Umbilical cord (tissue), 2 donors: ENCODE data around the gene AP2A2. TPM values are rescaled to one million over a fixed set of nuclear protein-coding genes. Genes with fewer than 3 reads are reported as not detected.

ENCODE experiments used
- DNase-seq: peaks from one replicate; pipeline ENCODE4 v3.0.0-alpha.2; 2015; ENCODE audit warnings: low spot score
- total RNA-seq: library from RNA; depleted of rRNA; stranded (reverse); fragments of >200 nt; gene quantifications from one replicate; pipeline ENCODE4 v1.2.3, GENCODE V29; 2014; ENCODE audit warnings: low replicate concordance; ENCODE audit not compliant: insufficient read depth

The AP2A2 gene
- total RNA-seq, 1 donor from 2014 or later: 24.1 TPM

DNA sequence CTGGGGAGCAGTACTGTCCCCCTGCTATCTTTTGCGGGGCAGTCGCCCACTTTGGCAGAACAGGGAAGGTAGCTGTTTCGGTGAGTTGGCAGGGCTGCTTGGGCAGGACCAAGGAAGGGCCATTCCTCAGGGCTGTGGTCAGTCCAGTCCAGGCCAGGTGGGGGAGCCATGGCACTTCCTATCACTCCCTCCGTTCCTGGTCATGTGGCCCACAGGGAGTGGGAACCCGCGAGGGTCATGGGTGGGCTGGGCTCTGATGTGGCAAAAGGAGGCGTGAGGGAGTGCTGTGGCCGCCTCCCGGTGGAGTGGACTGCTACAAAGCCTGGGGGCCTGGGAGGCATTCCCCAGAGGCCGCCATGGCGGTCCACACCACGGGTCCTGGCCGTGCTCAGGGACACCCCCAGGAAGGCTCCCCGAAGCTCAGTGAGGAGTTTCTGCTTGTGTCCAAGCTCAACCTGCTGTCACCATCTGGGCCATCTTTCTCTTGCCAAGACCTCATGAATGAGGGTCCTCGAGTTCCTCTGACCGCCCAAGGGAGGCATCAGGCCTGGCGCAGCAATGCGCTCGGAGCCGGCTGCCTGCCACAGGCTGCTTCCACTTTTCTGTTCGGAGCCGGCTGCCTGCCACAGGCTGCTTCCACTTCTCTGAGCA lies 27.0 kb upstream of the AP2A2 start:
- DNase-seq: peak; percentile 21

DNA sequence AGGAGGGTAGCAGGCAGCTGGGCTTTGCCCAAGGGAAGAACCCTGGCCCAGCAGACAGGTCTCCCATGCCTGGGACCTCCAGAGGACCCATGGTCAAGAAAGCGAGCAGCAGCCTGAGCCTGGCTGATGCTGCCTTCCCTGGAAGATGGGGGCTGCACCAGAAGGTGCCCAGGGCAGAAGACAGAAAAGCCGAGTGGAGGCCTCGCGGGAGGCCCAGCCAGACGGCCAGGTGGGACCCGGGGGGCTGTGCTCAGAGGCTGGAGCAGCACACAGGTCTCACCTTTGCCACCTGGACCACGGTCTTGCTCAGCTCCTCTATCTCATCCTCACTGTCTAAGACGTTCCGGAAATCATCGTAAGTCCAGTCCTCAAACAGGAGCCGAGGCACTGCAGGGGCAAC lies 25.9 kb upstream of the AP2A2 start:
- DNase-seq: no peak

DNA sequence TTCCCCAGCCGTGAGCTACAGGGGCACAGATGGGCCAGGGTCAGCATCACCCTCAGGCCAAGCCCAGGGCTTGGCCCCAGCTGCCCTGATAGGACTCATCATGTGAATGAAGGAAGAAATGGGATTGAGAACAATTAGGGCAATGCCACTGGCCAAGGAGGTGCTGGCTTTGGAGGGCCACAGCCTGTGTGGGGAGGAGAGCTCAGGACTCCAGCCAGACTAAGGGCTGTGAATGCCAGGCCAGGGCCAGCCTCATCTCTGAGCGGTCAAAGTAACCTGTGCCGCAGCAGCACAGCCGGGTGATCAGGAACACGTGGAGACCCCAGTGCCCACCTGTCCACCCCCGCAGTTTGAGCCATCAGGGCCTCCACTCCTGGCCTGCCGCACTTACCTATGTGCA lies 25.1 kb upstream of the AP2A2 start:
- DNase-seq: no peak

DNA sequence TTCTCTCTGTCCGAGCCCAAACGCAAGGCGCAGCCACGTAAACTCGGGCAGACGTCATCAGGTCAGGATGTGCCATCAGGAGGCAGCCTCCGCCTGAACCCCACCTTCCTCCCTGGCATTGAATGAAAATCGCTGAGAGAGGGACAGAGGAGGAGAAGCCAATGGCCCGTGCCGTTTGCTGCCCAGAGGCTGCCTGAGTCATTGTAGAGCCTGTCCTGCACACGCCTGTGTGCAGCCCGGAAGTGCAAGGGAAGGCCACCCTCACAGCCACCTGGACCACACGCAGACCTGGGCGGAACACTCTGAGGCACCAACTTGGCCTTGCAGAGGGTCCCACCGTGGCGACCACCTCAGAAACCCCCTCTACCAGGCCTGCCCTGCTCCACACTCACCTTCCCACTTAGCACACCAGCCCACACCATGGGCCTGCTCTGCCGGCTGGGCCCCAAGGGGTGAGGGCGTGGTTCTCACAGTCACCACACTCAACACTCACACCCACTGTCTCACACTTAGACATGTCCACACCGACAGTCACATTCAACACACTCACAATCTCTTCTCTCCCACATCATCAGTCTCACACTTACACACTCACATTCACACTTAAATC lies 24.1 kb upstream of the AP2A2 start:
- no peak for DNase-seq

DNA sequence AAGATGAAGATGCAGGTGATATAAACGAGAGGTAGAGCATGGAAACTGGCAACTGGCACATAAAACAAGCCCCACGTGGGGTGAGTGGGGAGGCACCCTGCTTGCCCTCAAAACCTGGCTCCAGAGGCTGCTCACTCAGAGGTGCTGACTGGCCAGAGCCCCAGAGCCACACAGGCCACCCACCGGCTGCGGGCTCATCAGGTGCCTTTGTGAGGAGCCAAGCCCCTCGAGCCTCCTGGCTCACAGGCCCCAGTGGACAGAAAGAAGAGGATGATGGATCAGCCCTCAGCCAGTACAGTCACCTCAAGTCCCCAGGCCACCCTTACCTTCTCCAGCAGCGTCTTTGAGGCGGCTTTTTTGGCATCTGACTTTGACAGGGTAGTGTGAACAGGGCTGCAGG lies 21.3 kb upstream of the AP2A2 start:
- DNase-seq: no peak

DNA sequence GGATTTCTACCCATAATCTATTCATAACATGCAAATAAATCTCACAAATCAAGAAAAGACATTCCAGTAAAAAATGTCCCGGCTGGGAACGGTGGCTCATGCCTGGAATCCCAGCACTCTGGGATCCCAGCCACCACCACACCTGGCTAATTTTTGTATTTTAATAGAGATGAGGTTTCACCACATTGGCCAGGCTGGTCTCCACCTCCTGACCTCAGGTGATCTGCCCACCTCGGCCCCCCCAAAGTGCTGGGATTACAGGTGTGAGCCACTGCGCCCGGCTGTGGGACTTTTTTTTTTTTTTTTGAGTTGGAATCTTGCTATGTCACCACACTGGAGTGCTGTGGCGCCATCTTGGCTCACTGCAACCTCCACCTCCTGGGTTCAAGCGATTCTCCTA lies 19.7 kb upstream of the AP2A2 start:
- no peak for DNase-seq

DNA sequence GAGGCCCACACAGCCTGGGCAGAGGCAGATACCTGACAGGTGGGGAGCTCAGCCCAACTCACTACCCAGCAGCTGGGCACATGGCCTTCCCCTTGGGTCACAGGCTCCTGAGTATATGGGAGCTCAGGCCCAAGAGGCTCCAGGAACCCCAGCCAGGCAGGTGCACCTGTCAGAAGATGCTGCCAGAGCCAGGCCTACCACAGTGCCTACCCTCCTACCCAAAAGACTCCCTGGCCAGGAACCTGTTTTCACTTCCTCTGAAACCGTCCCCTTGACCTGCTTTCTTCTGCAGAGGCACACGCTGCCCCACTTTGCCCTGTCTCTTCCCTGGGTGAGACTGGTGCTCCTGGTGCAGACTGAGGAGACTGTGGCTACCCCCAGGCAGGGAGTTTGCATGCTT lies 18.0 kb upstream of the AP2A2 start:
- no peak for DNase-seq

DNA sequence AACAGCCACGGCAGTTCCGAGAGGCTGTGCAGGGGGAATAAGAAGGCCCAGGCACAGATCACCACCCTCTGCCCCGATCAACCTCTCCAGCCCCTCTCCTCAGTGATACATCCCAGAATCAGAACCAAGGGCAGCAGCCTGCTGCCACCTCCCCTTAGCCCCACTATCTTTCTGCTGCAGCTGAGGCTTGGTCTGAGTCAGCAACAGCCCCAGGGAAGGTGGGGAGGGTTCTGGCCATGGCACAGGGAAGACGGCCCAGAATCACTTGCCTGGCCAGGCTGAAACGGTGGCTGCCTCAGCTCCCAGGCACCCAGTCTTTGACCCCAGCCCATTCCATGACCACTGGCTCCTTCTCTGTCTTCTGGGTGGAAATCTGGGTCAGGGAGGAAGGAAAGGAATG lies 17.4 kb upstream of the AP2A2 start:
- DNase-seq: no peak

DNA sequence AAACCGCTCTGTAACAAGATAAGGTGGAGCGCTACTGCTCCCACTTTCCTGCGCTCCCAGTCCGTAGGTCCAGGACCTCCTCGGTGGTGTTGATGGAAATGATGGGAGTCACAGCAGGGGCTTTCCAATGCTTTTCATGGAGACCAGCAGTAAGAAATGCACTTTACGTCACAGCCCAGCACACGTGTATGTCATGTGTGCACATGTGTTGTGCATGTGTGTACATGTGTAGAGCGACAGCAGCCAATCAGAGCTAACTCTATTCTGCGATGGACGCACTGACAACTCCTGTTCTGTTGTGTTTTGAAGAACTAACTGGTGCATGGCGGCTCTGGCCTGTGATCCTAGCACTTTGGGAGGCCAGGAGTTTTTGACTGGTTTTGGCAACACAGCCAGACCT lies 16.3 kb upstream of the AP2A2 start:
- no peak for DNase-seq

DNA sequence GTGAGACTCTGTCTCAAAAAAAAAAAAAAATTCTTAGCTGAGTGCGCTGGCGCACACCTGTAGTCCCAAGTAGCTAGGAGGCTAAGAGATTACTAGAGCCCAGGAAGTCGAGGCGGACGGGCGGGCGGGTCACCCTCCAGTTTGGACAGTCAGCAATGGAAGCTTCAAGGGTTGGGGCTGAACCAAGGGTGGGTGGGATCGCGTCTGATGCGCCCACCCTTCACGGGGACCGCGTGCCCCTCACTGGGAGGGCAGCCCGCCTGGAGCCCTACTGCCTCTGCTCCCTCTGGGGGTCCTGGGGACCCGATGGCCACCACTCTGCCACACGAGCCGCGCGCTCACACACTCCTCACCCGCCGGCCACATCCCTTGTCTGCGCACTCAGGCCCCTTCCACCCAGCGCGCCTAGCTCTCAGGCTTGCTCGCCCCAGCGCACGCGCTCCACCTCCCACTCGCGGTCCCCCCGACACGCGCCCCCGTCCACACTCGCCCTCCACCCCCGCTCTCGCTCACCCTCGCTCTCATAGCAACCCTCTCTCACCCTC lies 15.6 kb upstream of the AP2A2 start:
- DNase-seq: no peak

DNA sequence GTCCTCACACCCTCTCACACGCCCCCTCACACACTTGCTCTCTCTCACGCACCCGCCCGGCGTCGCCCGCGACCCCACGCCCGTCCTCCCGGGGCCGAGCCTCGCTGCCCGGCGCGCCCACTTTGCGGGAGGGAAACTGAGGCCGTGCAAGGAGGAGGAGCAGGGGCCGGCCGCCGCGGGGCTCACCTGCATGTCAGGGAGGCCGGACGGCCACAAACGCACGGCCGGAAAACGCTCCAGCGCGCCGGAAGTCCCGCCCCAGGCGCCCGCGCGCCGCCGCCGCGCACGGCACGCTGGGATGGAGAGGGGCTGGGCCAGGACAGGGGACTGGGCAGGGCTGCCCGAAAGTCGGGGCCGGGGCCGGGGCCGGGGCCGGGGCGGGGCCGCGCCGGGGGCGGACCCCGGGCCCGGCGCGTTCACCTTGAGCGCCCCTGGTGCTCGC lies 15.1 kb upstream of the AP2A2 start, which contains the start of gene CHID1:
TSS of gene CHID1 (minus strand) at position 222 of the 442 bp plus-strand sequence. CDS start 5,994 bp downstream, outside the sequence.
- peak; percentile 89 for DNase-seq

DNA sequence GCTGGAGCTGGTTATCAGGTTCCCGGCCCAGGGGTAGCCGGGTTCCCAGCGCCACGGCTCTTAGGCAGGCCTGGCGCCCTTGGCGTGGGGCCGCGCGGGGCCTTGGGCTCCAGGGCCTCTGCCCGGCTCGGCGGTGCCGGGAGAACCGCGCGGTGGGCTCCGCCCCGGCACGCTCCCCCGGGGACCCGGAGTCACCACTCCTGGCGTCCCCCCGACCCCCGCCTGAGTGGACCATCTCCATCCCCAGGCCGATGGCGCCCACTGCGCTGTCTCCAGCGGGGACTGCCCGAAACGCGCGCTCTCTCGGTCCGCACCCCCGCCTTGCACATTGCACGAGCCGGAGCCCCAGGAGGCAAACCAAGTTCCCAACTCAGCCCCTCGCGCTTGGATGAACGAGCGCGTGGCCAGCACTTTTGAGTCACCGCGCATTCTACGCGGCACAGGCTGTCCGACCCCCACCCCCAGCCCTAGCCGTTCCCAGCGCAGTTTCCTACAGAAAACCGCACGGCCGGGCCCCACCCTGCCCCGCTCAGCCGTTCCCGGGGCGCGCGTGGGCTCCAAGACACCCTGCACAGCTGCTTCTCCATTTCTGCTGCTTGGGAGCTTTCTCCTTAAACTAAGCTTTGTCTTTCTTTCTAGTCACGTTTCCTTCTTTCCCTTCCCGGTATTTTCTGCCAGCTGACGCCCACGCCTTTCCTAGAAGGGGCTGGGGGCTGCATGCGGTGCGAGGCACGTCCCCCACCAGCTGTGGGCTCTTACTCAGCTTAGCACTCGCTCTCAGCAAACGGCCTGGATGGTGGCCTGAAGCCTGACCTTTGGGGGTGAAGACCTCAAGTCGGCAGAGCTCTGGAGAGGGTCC lies 14.4 kb upstream of the AP2A2 start:
- peak; percentile 35 for DNase-seq

DNA sequence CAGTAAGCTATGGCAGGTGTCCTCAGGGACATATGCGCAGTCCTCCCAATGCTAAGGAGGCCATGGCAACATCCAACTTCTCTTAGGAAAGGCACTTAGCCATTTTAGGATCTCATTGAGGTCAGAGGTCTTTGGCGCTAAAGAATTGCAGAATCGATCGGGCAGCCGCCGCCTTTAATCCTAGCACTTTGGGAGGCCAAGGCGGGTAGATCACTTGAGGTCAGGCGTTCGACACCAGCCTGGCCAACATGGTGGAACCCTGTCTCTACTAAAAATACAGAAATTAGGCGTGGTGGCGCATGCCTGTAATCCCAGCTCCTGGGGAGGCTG lies 13.8 kb upstream of the AP2A2 start:
- DNase-seq: no peak

DNA sequence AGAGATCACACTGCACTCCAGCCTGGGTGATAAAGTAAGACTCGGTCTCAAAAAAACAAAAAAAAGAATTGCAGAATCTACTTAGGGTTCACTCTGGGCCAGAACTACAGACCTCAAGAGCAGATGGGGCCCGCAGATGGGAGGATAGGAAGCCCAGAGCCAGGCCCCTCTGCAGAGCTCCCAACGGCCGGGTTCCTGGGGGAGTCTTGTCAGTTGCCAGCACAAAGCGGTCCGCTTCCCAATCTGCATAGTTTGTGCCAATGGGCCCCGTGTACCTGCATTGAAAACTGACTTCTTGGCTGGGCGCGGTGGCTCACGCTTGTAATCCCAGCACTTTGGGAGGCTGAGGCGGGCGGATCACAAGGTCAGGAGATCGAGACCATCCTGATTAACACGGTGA lies 13.4 kb upstream of the AP2A2 start:
- no peak for DNase-seq

DNA sequence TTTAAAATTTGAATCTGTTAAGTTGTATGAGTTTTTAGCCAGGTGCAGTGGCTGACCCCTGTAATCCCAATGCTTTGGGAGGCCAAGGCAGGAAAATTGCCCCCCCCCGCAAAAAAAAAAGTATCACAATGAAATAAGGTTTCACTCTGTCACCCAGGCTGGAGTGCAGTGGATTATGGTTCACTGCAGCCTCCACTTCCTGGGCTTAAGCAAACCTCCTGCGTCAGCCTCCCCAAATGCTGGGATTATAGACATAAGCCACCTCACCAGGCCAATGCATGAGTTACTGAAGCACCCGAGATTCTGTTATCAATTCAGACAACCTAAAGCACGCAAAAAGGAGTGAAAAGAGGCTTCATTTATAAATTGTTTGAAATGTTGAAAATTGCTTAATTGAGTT lies 12.6 kb upstream of the AP2A2 start:
- no peak for DNase-seq

DNA sequence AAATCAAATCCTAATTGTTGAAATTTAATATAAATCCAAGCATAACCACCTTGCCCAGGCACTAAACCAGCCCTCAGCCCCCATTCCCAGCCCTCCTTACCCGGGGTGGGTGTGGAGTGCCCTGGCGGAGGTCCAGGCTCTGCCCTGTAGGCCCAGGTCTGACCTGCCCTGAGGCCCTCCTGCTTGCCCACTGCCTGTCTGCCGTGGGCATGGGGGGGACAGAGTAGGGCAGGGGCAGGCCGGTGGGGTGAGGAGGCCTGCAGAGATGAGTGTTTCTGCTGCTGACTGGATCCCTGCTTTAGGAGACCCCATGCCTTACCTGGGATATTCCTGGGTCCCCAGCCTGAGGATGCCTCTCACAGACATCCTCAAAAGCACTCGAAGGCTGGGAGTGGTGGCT lies 11.5 kb upstream of the AP2A2 start:
- no peak for DNase-seq

DNA sequence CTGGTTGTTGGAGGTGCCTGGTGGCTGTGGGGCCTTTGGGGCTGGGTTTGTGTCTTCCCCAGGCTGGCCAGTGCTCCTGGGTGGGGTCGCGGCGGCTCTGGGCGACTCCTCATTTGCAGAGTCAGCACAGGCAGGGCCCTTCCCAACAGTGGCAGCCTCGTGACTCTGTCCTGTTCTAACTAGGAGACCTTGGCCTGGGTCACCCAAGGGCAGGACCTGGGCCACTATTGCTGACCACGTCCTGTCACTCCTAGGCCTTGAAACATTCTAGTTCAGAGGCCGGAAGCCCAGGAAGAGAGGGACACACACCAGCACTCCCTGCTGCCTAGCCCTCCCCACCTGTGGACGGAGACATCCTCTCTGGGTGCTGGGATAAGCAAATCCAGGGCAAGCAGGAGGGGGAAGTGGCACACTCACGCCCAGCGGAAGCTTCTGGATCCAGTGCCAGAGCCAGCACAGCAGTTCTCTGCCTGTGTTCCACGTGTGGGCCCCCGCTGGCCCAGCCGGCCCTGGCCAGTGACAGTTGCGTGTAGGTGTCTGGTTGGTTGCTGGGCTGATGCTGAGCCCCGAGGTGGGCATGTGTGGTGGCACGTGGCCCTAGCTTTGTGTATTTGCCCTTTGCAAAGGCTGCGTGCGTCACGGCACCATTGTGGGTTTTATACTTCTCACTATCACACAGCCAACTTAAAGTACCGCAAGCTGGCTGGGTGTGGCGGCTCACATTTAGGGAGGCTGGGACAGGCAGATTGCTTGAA lies 10.7 kb upstream of the AP2A2 start:
- DNase-seq: peak; percentile 50

DNA sequence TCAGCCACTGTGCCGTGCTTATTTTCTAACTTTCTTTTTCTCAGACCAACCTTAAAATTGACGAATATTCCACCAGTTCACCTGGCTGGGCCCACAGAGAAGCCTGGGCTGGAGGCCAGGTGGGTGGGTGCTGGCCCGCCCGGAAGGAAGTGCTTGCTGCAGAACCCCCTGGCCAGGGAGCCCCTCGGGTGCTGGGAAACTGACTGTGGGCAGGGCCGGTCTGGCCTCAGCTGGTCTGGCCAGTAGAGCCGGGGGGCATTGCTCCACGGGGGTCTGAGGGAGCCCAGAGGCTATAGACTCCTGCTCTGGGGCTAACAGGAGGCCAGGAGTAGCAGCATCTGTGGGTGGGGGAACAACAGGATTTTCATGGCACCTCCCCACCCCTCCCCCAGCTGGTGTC lies 8.2 kb upstream of the AP2A2 start:
- DNase-seq: no peak

DNA sequence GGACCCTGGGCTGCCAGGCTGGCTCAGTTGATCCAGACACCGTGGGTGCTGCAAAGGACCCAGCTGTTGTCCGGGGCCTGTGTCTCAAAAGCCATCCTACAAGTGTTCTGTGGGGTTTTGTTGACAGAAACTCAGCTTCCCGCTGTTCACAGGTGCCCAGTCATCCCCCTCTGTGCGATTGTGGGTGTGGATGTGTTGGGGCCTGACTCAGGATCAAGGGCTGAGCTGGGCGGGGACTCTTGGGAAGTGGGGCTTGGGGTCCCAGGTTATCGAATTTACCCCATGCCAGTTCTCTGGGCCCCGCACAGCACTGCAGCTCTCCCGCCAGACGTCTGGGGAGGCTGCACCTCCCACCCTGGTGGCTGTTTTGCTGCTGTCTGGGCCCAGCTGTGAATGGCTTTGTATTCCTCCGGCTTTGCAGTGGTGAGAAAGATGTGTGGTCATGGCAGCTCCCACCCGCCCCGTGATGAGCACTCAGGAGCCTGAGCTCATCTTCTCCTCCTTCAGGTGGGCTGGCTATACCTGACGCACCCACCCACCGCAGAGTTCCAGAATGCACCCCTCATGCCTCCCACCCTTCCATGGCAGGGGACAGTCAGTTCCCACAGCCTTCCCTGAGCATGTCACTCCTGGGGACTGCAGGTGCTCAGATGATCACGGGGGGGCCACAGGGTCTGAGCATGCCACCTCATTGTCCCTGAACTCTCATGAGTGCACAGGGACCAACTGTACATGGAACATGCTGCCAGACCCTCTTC lies 3.6 kb upstream of the AP2A2 start:
- no peak for DNase-seq

DNA sequence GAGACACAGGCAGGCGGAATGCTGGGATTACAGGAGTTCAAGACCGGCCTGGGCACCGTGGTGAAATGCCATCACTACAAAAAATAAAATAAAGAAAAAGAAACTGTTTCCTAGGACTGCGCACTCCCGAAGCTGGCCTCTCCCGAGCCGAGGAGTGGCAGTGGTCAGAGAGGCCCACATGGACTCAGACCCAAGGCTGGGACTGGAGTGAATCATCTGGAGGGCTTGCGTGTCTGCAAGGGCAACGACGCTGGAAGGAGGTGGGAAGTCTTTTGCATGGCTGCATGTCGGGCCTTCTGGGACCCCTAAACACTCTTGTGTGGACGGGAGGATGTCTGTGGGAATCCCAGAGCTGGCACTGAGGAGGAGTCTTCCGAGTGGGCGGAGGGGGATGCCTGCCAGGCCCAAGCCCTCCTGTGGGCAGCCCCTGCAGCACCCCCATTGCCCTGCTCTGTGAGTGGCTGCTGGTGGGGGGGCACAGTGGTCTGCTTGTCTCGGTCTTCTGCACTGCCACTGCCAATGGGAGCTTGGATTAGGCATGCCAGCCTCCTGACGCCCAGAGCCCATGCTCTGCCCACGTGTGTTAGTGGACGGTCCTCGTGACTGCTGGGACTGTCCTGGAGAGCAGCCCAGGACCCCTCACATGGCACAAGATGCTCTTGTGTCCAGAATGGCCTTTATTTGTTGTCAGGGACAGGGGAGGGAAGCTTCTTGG lies 1.8 kb upstream of the AP2A2 start:
- DNase-seq: no peak
